Activated CD4-positive, alpha-beta T cell treated with anti-CD3 and anti-CD28 coated beads for 4 hours (primary cell): Measurements from ENCODE around the gene NTN1.

ENCODE experiments used
- DNase-seq, 2 donors: peaks; one replicate each; pipeline ENCODE4 v3.0.0-alpha.2; 2020

NTN1 gene

DNA sequence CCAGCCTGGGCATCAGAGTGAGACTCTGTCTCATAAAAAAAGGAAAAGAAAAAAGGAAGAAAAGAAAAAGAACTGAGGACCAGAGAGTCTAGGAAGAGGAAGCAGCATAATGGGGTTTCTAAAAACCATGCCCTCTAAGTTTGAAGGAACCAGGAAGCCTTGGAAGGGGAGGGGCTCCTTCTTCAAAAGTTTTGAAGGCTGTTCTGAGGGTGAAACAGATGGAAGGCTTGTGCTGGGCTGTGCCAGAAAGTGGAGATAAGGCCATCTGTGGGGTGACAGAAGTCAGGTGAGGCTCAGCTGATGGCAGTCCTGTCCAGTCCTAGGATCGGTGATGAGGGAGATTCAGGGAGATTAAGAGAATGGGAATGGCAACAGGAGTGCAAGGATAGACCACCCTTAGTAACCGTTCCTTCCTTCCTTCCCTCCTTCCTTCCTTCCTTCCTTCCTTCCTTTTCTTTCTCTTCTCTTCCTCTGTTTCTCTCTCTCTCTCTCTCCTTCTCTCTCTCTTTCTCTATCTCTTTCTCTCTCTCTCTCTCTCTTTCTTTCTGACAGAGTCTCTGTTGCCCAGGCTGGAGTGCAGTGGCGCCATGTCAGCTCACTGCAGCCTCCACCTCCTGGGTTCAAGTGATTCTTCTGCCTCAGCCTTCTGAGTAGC lies 182.6 kb downstream of the NTN1 start:
- no peak for DNase-seq

DNA sequence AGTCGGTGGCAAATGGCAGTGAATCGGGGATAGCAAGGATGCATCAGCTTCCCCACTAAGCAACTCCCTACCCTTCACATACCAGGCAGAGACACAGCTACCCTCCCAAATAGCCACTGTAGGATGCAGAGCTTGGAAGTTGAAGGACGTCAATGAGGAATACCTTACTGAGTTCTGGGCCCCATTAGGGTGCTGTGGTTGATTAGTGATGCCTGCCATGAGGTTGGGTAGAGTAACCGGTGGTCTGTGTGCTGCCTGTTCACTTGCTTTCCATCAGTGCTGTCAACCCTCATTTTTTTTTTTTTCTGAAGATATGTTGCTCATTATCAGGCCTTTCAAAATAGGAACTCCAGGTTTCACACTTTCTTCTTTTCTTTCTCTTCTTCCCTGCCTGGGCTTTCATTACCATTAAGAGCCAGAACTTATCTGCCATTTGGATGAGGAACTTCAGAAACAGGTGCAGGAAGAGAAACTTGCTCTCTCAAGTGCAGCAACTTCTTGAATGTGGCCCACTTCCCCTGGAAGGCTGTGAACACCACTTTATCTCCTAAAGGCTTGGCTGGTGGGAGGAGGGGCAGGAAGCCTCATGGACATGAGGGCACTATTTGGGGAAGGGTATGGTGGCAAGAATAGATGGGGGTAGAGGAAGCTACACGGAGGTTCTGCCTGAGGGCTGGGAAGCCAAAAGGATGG lies 183.5 kb downstream of the NTN1 start:
- DNase-seq, result no peak

DNA sequence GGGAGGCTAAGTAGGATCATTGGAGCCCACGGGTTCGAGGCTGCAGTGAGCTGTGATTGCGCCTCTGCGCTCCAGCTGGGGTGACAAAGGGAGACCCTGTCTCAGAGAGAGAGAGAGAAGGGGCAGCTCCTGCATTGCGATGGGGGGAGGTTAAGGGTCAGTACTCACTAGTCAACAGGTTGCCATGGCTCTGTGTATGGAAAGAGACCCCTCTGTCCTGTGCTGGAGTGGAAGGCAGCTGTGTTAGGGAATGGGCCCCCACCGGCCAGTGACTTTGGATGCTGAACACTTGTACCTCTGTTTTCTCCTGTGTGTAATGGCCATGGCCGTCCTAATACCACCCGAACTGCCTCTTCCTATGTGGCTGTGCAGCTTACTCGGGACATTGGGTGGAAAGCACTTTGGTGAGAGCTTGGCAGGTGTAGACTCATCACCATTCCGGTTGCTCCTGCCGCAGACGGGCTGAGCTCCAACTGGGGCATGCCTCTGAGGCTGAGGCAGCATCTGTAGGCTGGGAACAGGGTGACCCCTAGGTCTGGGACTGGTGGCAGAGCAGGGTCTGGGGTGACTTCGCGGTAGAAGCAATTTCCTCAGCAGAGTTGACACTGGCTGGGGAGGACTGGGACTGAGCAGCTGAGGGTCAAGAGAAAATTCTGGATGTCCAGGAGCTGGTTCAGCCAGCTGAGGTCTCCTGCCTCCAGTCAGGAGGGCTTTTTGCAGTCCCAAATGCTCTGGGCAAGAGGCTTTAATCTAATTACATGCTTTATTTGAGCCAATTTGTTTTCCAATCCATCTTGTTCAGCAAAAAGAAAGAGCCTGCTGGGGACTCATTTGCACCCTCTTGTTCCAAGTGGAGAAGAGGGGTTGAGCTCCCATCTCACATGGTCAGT lies 184.5 kb downstream of the NTN1 start:
- no peak for DNase-seq

DNA sequence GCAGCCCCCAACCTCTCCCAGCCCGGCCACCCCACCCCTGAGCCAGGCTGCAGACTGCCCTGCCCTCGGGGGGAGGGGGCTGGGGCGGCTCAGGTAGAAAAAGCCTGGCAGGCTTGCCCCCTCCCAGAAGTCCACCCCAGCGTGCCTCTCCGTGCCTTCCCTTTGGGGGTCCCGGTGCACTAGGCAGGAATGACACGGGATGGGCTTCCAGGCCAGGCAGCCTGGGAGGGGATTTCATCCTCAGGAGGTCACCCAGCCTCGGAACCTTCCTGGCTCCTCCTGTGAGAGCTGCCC lies 185.0 kb downstream of the NTN1 start:
- no peak for DNase-seq

DNA sequence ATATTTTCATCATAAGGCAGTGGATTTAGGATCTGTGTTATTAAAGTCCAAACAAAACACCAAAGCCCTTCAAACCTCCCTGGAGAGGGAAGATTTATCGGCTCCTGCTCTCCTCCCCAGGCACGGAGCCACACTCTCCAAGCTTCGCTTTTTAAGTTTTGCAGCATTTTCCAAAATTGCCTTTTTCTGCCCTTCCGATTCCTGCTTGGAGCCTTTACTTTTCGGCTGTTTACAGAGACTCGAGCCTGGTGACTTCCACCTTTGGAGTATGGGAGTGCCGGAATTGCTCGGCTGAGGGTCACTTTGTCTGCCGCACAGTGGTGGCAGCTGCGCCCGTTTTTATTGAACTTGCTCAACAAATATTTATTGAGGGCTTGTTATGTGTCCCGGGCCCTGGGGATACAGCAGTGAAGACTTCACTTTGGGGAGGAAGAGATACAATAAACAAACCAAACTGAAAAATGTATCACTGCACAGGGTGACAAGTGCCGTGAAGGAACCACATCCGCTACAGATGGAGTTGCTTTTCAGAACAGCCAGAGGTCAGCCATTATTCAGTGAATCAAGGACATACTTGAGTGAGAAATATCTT lies 185.5 kb downstream of the NTN1 start:
- no peak for DNase-seq

DNA sequence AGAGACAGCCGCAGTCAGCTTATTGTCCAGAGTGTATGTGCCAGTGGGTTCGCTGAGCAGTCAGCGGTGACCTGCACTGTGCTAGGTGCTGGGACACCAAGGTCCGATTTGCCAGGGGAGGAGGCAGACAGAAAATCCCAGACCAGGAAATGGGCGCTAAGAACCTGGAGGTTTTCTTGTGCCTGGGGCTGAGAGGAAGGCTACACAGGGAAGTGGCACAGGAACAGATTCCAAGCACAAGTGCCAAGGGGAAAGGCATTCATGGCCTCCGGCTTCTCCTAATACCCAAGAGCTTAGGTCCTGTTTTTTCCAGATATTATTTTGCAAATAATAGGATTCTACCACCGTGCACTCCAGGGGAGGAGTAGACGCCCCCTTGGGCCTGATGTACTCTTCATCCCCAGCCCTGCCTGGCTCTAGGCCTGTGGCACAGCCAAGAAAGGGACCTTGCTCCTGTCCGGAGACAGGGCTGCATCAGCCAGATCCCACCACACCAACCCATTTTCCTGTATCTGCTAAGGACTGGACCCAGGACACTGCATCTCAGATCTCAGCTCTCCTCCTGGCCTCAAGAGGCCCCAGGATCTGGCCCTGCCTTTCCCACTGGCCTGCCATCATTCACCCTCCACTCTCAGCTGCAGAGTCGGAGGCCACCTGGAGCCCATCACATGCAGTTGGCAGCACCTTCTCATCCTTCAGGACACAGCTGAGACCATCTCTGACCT lies 187.2 kb downstream of the NTN1 start:
- DNase-seq, result no peak

DNA sequence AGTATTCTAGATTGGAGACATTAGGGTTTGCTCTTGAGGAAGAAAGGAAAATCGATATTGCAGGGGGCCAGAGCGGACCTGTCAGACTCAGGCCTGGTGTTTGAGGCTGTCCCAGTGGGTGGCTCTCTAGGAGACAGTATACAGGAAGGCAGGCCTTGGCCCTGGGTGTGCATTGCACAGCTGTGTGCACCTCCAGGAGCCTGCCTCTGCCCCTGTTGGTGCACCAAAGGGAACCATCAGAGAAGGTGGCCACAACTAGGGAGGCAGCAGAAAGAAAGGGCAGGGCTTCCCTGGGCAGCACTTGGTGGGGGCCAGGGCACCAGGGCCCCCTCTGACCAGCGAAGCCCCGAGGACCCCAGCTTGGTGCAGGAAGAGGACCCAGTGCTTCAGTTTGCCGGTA lies 188.0 kb downstream of the NTN1 start:
- no peak for DNase-seq

DNA sequence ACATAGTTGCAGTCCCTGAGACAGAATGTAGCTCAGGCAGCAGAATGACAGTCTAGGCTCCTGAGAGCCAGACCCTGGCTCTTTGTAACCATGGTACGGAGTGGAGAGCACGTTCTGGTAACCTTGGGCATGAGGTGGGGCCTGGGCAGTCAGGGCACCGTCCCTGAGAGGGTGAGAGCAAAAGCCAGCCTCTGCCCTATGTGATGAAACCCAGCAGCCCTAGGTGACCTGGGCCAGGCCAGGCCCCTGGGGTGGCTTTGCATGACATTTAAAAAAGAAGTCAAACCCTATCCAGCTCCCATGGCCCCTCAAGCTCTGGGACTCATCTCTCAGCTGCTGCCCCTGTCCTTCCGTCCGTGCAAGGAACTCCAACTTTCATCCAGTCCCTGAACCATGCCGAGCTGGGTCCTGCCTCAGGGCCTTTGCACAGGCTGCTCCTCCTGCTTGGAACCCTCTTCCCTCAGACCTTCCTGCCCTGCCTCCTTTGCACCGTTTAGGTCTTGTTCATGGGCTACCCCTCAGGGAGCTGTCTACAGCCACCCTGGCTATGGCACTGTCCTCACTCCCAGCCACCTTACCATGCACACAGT lies 188.6 kb downstream of the NTN1 start:
- DNase-seq, result no peak

DNA sequence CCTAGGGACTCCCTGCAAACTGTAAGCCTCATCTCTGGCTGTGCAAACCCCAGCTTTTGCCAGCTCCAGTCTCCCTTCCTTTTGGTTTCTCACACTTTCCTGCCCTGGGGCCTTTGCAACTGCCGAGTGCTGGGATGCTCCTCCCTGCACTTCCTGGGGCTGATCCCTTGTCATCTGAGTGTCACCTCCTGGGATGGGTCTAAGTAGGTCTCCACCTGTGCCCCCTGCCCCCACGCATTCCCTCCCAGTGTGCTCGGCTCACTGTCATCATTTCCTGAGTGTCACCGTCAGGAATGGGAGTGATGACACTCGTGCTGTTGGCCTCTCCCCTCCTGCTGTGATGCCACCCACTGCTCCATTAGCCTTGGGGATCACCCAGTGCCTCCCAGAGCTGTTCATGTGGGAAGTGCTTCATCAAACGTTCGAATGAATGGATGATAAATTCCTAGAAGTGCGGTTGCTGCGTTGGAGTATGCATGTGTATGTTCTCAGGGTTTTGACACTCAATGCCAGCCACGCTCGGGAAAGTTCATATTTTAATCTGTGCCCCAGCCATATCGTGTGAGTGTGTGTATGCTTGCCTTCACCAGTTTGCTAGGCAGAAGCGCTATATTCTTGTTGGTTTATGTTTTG lies 189.9 kb downstream of the NTN1 start:
- DNase-seq, result no peak

DNA sequence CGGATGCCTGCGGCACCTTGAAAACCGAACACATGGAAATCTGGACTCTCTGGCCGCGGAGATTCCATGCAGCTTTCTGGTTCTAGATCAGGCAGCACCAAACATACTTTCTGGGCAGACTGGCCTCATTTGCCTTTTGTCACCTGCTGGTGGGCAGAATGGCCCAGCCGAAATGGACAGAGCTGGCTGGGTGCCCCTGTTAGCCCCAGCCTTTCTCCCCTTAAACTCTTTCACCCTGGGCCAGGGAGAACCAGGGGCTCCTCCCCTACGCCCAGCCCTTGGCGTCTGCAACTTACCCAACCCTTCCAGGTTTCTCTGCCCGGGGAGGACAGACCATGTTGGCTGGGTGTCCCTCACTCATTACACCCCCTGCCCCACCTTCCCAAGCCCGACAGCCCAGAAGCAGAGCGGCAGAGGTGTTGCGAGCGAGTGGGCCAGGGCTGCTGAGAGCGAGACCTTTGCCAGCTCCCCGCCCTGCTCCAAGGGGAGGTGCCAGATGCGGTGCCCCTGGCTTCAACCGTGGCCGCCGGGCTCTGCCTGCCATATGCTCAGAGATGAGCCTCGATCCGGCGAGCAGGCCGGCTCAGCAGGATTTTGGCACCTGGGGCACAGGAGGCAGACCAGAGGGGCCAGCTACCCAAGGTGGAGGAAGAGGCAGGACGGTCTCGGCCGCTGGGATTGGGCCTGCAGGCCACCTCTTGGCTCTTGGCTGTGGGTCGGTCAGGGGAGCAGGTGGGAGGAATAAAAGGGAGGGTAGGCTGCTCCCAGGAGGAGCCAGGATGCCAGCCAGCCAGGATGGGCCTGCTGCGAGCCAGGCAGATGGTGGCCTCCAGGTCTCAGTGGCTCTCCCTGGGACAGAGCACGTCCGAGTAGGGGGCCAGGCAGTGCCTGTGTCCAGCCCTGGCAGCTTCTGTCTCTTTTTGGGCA lies 191.3 kb downstream of the NTN1 start:
- DNase-seq, result no peak

DNA sequence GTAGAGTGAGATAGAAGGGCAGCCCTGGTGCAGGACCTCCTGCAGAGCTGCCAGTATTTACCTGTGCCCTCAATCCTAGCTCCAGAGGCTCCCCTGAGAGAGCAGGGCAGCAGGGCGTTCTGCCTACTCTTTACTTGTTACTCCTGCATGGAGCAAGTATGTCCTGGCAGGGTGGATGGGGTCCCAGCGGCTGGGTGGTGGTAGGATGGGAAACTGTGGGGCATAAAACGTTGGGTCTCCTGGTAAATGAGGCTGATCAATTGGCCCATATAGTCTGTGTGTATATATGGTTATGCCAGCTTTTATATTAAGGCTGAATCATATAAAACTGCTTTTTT lies 192.0 kb downstream of the NTN1 start:
- DNase-seq, result no peak

DNA sequence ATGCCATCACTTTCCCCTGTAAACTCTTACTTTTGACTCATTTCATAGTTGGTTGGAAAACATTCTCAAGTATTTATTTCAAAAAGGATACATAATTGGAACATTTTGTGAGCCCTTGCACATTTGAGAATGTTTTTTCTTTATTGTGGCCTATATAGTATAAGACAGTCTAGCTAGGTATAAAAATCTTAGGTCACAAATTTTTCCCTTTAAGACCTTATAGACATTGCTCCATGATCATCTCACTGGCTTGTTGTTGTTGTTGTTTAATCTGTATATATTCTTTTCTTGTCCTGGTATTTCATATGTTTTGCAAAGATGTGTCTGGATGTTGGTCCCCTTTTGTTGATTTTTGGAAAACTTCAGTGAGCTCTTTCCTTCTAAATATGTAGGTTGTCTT lies 194.2 kb downstream of the NTN1 start:
- DNase-seq, result no peak

DNA sequence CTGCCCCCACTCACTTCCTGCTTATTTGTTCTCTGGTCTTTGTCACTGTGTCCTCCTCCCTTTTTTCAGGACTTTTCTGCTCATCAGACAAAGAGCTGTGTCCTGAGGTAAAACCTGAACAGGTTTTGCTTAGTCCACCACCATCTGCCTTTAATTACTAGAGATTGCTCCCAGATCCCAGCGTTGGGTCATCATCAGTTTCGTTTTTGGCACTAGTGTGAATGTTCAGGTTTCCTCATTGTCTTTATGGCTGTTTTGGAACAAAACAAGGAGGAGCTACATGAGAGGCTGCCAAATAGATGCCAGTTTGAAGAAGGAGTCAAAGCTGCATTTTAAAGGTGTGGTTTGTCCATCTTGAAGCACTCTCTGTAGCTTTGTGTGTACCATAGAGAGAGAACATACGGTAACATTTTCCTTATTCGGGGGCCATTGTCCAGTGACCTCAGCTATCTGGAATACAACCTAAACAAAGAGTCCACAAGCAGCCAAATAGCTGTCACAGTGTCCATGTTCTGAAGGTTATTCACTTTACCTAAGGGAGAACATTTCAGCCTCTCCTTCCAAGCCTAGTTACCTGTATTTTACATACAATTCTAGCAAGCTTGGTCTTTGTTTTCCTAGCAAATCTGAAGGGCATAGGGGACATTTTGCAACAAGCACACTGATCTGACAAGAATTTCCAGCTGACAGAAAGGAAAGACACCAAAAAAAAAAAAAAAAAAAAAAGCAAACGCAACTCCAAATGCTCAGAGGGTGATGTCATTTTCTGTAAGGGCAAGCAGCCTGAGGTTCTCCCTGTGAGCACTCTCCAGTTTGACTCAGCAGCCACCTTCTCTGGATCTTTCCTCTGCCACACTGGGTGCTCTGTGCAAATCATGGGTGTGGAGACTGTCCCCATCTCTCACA lies 196.1 kb downstream of the NTN1 start:
- DNase-seq, result no peak

DNA sequence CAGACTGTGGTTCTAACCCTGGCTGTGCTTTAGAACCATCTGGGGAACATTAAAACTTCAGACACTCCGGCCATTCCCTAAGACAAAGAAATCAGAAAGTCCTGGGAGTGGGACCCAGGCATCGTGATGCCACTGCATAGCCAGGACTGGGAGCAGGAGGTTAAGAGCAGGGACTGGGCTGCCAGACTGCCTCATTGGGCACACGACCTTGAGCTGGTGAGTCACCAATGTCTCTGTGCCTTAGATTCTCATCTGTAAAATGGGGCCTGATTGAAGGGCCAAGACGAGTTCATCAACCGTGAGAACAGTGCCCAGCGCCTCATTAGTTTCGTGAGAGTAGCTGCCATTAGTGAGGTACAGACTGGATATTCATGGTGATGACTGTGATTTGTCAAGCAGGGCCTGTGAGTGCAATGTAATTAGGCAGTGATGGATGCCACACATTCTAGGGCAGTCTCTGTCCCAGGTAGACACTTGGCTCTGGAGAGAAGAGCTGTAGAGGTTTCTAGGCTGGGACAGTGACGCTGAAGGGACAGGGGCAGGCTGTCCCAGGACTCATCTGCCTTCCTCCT lies 196.8 kb downstream of the NTN1 start:
- DNase-seq, result no peak

DNA sequence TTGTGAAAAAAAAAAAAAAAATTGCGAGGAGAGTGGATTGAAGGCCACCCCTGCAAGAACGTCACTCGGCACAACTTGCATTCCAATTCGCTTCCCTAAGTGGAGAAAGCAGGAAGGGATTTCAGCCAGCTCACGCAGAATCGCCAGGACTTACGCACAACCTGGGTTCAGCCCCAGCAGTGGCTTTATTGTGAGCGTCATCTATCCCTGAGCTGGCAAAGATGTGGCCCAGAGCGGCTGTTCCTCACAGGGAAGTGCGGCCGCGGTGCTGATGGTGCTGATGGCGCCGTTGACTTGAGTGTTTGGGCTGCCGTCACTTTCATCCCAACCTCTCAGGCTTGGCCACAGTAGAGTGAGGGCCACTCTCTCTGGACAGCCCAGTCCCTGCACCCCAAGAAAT lies 197.6 kb downstream of the NTN1 start:
- DNase-seq, result no peak

DNA sequence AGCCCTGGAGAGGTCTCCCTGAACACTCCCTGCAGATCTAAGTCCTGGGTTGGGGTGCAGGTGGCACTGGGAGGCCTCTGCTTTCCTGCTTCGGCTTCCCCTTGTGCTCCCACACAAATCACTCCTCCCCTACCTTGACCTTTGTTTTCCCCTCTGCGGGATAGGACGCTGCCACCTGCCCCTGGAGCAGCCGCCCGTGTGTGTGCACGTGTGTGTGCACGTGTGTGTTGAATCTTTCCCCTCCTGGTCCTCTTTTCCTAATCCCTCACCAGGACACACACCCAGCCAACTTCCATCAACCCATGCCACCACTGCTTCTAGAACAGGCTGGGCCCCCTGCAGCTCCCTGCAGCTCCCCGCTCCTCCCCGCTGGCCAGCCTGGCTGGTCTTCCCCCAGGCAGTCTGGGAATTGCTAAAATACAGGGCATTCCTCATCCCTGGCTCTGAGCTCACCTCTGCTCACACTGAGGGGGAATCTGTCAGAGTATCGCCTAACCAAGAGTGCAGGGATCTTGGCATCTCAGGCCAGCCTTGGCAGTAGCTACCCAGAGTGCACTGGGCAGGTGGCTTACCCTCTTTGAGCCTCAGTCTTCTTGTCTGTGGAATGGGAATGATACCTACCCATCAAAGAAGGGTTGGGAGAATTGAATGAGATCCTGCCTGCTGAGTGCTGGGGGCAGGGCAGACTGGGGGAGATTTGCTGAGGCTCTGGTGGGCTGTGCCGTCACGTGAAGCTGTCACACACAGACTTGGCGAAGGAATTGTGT lies 198.5 kb downstream of the NTN1 start:
- DNase-seq, result no peak

DNA sequence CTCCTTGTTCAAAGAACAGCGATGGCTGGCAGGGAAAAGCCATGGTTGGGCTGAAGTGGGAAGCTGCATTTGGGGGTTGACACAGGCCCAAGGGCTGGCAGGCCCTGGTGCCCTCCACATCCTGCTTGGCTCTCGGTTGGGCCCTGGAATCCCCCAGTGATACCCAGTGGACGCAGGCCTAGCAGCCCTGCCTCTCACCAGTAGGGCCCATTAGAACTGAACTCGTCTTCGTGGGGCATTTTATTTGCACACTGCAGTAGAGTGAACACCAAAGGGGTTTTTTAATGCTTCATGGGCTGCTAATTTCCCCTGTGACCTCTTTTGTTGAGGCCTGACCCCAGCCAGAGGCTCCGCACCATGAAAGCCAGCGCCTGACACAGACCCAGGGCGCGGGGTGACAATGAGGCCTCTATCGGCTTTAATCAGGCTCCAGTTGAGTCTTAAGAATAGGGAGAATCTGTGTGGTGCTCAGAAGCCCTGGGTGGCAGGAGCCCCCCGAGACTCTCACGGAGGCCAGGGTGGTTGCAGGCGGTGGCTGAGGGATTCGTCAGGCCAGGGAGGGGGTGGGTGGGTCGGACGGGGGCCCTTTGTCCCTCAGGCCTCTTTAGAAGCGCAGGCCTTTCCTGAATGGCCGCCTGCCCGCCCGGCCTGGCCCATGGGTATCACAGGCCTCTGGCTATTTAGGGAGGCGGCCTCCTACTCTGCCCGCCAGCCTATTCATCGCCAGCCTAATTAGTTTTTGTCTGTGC lies 199.3 kb downstream of the NTN1 start:
- no peak for DNase-seq
